Right atrium auricular region (tissue), 2 donors: ENCODE measurements around the gene LMLN. TPM values are rescaled to one million over a fixed set of nuclear protein-coding genes. Genes with fewer than 3 reads are reported as not detected.

Experiments used
- DNase-seq: peaks from one replicate; pipeline ENCODE4 v3.0.0-alpha.2; 2019; ENCODE audit warnings: low spot score
- H3K27ac ChIP-seq, 2 donors: fragments of 200-600 bp; sonication (generic); 1 replicate in 1 of 2; 2 replicates in 1 of 2; pipeline ENCODE4 v1.5.1; 2016 to 2019
- H3K27me3 ChIP-seq, 2 donors: fragments of 200-600 bp; sonication (generic); one replicate each; pipeline versions ENCODE4 v1.5.1 to v1.6.0; 2017 to 2019
- H3K36me3 ChIP-seq: fragments of 200-600 bp; sonication (generic); one replicate; pipeline ENCODE4 v1.5.1; 2016
- H3K4me1 ChIP-seq, 2 donors: fragments of 200-600 bp; sonication (generic); one replicate each; pipeline versions ENCODE4 v1.5.1 to v1.6.0; 2017 to 2019
- H3K4me3 ChIP-seq, 2 donors: fragments of 200-600 bp; sonication (generic); 1 replicate in 1 of 2; 2 replicates in 1 of 2; pipeline ENCODE4 v1.5.1; 2017 to 2019; ENCODE audit warnings: mild to moderate bottlenecking in 1 of 2, moderate library complexity in 1 of 2
- H3K9me3 ChIP-seq, 2 donors: fragments of 200-600 bp; sonication (generic); one replicate each; pipeline ENCODE4 v1.5.1; 2019
- total RNA-seq, 2 donors: library from RNA; depleted of rRNA; stranded (reverse); fragments of >200 nt; gene quantifications; one replicate each; pipeline ENCODE4 v1.1.0, GENCODE V29; 2016
- TF ChIP-seq, protein P1 (sequence below), 2 donors: fragments of 200-600 bp; sonication (generic); IDR thresholded peaks; one replicate each; pipeline ENCODE4 v1.5.1; 2019; ENCODE audit warnings: antibody characterized with exemption in 2 of 2

LMLN gene
- total RNA-seq, 2 donors from 2014 or later = 3.5 to 3.9 TPM

DNA sequence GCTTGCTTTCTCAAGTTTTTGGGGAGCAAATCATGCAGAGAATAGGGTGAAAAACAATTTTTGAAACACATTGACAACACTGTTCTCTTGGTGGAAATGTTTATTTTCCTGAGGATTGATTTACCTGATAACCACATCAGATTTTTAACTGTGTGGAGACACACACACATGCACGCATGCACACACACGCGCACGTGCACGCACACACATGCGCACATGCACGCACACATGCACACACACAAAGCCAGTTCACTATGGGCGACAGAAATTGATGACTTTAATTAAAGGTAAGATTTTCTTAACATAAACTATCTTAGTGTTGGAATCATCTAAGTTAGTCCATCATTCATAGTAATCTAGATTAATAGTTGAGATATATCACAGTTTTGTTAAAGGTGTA is 15.3 kb downstream of the LMLN start:
- TF ChIP-seq, protein P1, sequence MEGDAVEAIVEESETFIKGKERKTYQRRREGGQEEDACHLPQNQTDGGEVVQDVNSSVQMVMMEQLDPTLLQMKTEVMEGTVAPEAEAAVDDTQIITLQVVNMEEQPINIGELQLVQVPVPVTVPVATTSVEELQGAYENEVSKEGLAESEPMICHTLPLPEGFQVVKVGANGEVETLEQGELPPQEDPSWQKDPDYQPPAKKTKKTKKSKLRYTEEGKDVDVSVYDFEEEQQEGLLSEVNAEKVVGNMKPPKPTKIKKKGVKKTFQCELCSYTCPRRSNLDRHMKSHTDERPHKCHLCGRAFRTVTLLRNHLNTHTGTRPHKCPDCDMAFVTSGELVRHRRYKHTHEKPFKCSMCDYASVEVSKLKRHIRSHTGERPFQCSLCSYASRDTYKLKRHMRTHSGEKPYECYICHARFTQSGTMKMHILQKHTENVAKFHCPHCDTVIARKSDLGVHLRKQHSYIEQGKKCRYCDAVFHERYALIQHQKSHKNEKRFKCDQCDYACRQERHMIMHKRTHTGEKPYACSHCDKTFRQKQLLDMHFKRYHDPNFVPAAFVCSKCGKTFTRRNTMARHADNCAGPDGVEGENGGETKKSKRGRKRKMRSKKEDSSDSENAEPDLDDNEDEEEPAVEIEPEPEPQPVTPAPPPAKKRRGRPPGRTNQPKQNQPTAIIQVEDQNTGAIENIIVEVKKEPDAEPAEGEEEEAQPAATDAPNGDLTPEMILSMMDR (IDR thresholded peaks at IDR 0.05) = no peak
- Histone ChIP-seq H3K9me3 (peaks cover 0 to 9% of the 10 kb centered on the region in 2 donors), H3K4me1 (no peaks in the 10 kb centered on the region), H3K4me3 (no peak overlapping the region), H3K36me3 (peaks cover 9% of the 10 kb centered on the region), H3K27ac (no peak overlapping the region), H3K27me3 (no peaks in the 10 kb centered on the region)
- DNase-seq = no peak

DNA sequence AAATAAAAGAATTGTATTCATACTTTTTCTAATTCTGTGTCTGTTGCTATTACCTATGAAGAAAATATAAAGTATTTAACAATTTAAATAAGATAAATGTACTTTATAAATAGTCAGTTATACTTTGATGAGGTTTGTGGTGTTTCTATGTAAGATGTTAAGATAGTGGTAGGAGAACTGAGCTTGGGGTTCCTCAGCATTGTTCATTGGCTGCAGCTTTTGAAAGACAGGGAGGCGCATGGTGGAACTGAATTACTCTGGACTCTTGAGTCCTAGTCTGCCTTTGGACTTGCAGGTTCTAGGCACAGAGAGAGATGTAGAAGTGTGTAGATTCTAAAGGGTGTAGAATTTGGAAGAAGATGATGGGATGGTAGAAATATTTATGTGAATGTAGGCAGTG is 23.1 kb downstream of the LMLN start:
- DNase-seq = no peak
- TF ChIP-seq, protein P1 (IDR thresholded peaks at IDR 0.05) = no peak
- Histone ChIP-seq H3K4me3 (no peak overlapping the region), H3K27me3 (no peaks in the 10 kb centered on the region), H3K9me3 (no peaks in the 10 kb centered on the region), H3K27ac (no peak overlapping the region), H3K36me3 (no peaks in the 10 kb centered on the region), H3K4me1 (no peaks in the 10 kb centered on the region)

DNA sequence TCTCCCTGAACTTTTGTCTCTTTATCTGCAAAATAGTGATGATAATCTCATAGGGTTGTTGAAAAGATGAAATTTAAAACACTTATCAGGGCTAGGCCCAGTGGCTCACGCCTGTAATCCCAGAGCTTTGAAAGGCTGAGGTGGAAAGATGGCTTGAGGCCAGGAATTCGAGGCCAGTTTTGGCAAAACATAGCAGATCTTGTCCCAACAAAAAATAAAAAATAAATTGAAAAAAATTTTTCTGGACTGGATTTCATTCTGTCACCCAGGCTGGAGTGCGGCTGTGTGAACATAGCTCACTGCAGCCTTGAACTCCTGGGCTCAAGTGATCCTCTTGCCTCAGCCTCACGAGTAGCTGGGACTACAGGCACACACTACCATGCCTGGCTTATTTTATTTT is 29.6 kb downstream of the LMLN start:
- no peak for DNase-seq
- H3K4me3 ChIP-seq = no peak overlapping the region
- TF ChIP-seq, protein P1 (IDR thresholded peaks at IDR 0.05) = no peak
- no peaks in the 10 kb centered on the region for H3K4me1 ChIP-seq
- no peaks in the 10 kb centered on the region for H3K9me3 ChIP-seq
- no peak overlapping the region for H3K27ac ChIP-seq
- H3K27me3 ChIP-seq = no peaks in the 10 kb centered on the region
- H3K36me3 ChIP-seq = peaks cover 7% of the 10 kb centered on the region

DNA sequence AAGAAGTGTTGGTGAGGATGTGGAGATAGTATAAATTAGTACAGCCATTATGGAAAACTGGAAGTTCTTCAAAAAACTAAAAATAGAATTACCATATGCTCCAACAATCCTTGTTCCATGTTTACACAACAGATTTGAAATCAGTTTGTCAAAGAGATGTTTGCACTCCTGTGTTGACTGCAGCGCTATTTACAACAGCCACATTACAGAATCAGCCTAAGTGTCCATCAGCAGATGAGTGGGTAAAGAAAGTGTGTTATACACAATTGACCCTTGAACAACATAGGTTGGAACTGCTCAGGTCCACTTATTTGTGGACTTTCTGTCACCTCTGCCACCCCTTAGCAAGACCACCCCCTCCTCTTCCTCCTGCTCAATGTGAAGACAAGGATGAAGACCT is 34.7 kb downstream of the LMLN start:
- H3K4me3 ChIP-seq = no peak overlapping the region
- TF ChIP-seq, protein P1 (IDR thresholded peaks at IDR 0.05) = no peak
- H3K4me1 ChIP-seq = no peaks in the 10 kb centered on the region
- H3K27me3 ChIP-seq = no peaks in the 10 kb centered on the region
- peaks cover 7% of the 10 kb centered on the region for H3K36me3 ChIP-seq
- no peaks in the 10 kb centered on the region for H3K9me3 ChIP-seq
- DNase-seq = no peak
- H3K27ac ChIP-seq = no peak overlapping the region

DNA sequence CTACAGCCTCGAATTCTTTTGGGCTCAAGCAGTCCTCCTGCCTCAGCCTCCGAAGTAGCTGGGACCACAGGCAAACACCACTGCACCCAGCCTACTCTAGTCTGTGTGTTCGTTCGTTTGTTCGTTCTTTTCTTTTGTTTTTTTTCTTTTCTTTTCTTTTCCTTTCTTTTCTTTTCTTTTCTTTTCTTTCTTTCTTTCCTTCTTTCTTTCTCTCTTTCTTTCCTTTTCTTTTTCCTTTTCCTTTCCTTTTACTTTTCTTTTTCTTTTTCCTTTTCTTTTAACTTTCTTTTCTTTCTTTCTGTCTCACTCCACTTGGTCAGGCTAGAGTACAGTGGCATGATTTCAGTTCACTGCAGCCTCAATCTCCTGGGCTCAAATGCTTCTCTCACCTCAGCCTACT is 36.8 kb downstream of the LMLN start:
- H3K36me3 ChIP-seq = no peaks in the 10 kb centered on the region
- TF ChIP-seq, protein P1 (IDR thresholded peaks at IDR 0.05) = no peak

DNA sequence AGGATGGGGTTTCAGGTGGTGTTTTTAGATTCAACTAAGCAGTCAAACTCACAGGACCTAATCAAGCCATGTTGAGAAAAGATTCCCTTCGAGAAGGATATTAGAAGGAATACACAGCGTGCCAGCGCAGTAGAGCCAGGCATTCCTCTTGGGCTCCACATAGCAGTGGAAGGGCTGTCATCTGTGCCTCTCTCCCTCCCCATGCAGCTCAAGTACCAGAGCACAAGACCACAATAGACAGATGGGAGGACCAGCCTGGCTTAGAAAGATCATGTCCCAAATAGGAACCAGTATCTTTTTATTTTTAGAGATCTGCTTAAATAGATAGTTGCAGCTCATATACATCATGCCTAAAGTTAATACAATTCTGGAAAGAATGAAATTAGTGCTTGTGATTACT is 37.9 kb downstream of the LMLN start:
- no peak overlapping the region for H3K27ac ChIP-seq
- DNase-seq = no peak
- no peaks in the 10 kb centered on the region for H3K36me3 ChIP-seq
- no peak overlapping the region for H3K4me3 ChIP-seq
- no peaks in the 10 kb centered on the region for H3K4me1 ChIP-seq
- TF ChIP-seq, protein P1 (IDR thresholded peaks at IDR 0.05) = no peak
- no peaks in the 10 kb centered on the region for H3K9me3 ChIP-seq
- no peaks in the 10 kb centered on the region for H3K27me3 ChIP-seq

More for the DNA sequence above, 36.8 kb downstream of the LMLN start:
- H3K4me3 ChIP-seq = no peak overlapping the region
- H3K27me3 ChIP-seq = no peaks in the 10 kb centered on the region
- no peak overlapping the region for H3K27ac ChIP-seq
- H3K4me1 ChIP-seq = no peaks in the 10 kb centered on the region
- no peak for DNase-seq
- H3K9me3 ChIP-seq = no peaks in the 10 kb centered on the region
